Measurements from ENCODE around the gene FGF11.

FGF11 gene

DNA sequence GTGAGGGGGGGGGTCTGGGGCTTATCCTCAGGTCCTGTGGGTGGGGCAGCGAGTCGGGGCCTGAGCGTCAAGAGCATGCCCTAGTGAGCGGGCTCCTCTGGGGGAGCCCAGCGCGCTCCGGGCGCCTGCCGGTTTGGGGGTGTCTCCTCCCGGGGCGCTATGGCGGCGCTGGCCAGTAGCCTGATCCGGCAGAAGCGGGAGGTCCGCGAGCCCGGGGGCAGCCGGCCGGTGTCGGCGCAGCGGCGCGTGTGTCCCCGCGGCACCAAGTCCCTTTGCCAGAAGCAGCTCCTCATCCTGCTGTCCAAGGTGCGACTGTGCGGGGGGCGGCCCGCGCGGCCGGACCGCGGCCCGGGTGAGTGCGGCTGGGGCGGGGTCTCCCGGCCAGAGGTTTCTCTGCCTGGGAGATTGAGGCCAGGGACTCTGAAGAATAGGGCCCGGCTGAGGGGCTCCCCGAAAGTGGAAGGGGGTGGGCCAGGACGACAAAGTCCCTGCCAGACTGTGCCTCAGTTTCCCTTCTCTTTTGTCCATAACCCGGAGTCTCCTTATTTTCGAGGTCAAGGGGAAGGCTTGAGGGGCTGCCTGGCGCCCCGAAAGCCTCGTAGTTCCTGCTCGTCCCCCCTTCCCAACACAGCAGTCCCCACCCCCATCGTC, at the start of gene FGF11:
TSS of gene FGF11 (plus strand) at position 51 of the 651 bp plus-strand sequence. CDS start at position 160, 109 bp downstream.
- DNase-seq = no peak

DNA sequence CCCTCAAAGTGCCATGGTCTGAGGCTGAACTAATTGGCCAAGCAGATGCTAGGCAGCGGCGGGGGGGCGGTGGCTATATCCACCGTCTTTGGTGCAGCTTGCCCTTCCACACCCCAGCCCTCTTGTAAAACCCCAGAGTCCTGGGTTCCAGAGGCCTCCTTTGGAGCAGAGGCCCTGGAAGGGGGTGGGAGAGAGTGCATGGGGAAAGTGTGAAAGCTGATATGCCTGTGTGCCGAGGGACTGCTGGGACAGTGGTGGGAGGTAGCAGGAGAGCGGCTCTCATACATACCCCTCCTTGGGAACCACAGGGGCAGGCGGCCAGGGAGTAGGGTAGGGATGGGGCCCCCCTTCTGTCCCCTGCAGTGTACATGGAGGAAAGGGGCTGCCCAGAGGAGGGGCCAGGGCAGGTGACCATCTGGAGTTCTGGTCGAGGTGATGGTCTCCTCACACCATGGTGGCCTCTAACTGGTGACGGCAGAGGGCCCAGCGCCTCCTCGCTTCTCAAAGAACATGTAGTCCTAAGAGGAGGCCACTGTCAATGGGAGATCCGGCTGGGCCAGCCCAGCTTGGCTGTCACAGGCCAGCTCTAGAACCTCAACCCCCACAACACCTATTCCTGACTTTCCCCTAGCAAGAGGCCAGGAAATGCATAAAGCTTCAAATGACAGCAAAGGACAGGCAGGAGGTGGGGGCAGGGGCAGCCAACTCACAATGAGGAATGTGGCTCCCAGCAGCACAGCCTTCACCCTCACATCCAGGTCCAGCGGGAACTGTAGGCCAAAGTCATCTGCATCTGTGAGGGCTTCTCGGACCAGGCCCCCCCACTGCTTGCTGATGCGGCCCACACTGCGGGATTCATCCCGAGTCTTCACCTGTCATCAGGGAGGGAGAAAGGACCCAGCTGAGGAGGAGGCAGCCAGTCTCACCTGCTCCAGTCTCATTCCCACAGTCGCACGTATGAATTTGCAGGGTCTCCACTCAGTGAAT, 49.1 kb upstream of the FGF11 start:
- DNase-seq = no peak

GRCh38 chr17:7391307-7391706, 48.0 kb upstream of the FGF11 start:
- no peak for DNase-seq

- no peak for DNase-seq
Measured at GRCh38 chr17:7392696-7393612, 46.4 kb upstream of the FGF11 start.

DNA sequence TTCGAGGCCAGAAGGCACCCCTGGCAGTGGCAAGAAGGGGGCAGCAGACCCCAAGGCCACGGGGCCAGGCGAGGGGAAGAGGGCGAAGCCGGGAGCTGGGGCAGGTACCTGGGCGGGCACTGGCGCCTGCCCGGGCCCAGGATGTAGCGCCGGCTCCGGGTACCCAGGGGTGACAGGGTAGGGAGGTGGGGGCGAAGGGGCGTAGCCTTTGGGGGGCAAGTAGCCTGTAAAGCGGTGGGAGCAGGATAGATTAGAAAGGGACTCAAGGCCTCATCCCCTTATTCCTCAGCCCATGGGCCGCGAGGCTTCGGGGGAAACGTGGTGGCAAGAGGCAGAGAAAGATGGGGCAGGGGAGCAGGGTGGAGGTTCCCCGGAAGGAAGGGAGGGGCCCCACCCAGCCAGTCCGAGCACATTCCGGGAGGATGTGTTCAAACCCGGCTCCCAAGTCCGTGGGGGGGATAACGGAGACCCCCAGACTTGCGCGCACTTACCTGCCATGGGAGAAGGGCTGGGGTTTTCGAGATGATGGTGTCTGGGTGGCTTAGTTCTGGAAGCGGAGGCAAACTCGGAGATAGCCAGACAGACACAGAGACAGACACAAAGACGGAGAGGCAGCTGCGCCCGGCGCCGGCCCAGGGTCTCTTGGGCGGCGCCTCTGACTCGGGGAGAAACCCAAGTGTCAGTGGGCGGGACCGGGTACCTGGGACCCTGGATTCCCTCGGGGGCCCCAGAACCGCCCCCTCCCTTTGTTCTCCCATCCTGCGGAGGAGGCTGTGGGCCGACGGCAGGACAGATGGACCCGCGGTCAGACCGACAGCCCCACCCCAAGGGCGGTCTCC, 45.5 kb upstream of the FGF11 start:
- DNase-seq = no peak

GRCh38 chr17:7394452-7395191, 44.7 kb upstream of the FGF11 start, which contains the start of gene PLSCR3:
Gene PLSCR3, minus strand, starts transcription at chr17:7394525. Its CDS starts 415 bp downstream, at chr17:7394110.
- peak; percentile 47 for DNase-seq

GRCh38 chr17:7396147-7396546, 43.2 kb upstream of the FGF11 start:
- no peak for DNase-seq

DNA sequence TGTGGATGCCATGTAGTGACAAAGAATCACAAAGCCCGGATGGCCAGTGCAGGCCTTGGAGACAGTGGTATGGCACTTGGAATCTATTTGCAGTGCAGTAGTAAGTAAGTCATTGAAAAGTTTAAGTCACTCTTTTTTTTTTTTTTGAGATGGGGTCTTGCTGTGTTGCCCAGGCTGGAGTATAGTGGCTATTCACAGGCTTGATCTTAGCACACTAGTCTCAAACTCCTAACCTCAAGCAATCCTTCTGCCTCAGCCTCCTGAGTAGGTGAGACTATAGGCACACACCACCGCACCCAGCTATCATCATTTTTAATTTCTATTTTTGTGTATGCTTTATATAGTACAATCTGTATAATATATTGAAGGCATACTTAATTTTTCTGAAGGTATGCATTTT, 40.7 kb upstream of the FGF11 start:
- no peak for DNase-seq

- no peak for DNase-seq
Measured at GRCh38 chr17:7403043-7403726, 36.1 kb upstream of the FGF11 start.

DNA sequence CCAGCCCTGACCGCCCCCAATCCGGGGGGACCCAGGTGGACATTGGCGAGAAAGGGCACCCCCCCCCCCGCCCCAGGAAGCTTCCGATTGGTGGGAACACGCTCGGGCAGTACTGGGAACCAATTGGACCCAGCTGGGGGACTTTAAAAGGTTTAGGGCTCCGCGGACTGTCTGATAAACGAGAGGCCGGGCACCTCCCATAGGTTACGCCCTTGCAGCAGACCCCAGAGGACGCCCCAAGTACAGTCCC, 35.7 kb upstream of the FGF11 start:
- DNase-seq = no peak

DNA sequence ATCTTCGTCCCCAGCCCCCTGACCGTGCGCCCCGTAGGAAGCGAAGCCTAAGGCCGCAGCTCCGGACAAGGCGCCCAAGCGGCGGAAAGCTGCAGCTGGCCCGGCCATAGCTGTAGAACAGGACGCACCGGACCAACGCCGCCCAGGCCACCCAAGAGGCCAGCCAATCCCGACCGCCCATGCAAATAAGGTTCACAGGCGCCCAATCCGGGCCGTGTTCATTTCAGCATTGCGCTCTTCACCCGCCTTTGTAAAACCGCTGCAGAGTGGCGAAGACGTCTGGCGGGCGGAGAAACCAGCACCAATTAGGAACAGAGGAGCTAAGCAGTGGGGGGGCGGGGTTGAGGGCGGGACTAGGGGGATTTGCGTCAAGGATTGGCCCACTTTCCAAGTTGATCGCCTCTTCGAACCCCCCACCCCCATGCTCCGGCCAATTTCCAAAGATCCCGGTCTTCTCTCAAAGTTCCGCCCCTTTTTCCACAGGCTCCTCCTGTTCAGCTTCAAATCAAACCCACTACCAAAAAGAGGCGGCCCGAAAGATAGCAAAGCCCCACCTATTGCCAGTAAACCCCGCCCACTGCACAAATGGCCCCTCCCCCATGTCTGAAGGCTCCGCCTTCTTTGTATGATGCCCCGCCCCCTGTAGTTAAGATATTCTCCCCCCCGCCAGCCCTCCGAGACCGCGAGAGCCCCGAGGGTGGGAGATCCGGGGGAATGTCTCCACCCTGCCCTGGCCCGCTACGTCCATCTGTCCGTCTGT, 35.2 kb upstream of the FGF11 start, which contains the start of gene TMEM256:
TSS of gene TMEM256 (minus strand) at position 121 of the 760 bp plus-strand sequence. CDS start at position 108, 13 bp downstream.
- peak; percentile 81 for DNase-seq

- DNase-seq = no peak
Measured at GRCh38 chr17:7404737-7405349, 34.5 kb upstream of the FGF11 start.

DNA sequence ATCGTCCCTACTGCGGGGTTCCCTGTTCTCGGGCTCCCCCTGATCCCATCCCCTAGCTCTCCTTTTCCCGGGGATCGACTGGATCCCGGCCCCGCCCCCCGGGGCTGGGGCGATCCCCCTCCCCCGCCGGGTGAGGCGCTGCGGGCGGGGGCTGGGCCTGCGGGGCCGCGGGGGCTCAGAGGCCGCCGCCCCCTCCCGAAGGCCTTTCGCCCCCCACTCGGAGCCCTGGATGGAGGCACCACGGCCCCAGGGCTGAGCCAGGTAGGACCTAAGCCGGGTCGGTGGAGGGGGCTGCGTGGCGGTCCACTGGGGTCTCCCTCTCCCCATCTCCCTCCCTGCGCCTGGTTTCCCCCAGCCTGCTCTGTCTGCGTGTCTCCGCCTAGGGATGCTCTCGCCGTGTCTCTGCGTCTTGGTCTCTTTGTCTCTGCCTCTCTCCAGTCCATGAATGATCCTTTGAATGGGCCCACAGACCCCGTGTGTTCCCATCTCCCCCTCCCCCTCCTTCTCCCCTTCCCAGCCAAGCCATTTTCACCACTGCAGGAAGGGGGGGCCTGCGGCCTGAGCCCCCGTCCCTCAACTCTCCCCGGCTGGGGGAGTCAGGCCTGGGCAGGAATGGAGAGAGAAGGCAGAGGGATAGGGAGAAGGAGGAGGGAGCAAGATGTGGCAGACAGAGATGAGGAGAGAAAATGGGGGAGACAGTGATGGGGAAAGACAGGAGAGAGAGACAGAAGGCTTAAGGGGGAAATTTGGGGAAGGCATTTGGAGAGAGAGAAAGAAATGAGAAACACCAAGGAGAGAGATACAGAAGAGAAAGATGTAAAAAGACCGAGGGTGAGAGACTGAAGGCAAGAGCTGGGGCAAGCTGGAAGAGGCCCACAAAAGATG, 33.7 kb upstream of the FGF11 start:
- DNase-seq = no peak

DNA sequence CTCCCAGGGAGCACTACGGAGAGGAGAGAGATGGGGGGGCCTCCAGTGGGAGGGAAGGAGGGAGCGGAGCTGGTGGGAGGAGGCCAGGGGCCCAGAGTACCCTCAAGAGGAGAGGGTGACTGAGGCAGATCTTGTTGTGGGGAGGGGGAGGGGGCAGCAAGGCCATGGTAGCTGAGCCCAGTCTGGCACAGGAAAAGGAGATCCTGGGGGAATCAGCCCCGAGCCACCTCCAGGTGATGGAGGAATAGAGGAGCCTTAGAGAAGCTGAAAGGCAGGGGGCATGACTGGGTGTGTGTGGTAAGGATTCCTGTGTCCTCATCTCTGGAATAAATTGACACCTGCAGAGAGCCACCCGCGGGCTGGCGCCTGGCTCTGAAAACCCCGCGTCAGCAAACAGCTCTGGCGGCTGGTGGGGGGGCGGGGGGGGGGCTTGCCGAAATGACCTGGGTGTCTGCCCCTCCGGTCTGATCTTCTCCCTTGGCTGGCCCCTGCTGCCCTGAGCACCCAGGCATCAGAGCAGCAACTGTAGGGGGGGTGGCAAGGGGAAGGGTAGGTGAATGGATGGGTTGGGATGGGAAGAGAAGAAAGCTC, 33.0 kb upstream of the FGF11 start:
- no peak for DNase-seq

DNA sequence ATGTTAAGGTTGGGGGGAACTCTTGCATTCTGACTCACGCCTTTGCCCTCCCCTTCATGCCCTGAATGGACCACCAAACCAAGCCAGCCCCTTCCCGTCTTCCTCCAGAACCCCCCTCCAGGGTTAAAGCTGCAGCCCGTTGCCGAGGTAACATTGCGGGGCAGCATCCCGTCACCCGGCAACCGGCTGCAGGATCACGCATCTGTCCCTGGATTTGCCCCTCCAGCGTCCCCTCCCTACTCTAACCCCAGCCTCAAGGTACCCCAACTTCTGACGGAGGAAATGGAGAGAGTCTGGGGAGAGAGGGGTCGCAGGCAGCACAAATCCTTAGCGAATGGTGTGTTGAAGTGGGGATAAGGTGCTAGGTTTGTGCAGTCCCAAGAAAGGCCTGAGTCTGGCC, 32.2 kb upstream of the FGF11 start:
- no peak for DNase-seq

DNA sequence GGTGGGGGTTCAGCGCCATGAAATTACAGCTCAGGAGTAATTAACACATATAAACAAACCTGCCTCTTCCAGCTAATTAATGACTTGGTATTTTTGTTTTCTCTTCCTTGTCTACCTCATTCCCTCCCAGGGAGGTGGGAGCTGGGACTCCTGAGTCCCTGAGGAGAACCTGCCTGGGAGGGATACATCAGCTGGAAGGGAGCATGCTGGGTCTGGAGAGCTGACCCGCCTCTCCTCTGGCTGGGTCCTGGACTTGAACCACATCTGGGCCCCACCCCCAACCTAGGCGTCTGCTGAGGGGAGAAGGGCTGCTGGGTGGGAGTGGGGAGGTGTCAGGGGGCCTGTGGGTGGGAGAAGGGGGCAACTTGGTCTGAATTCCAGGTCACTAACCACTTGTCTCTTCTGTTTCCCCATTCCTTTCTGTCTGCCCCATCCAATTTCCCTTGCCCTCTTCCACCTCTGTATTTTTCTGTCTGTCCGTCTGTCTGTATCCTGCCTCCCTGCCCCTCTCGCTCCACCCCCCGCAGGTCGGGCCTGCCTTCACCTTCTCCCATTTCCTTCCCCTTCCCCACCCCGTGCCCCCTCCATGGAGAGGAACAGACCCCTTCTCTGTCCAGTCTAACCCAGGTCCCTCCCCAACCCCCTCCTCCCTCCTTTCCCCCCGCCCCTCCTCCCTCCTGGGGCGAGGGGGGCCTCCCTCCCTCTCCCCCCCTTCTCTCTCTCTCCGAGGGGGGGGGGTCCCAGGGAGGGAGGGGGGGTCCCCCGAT, 31.6 kb upstream of the FGF11 start, which contains the start of gene NLGN2:
TSS of gene NLGN2 (plus strand) at position 361 of the 767 bp plus-strand sequence. CDS start 411 bp downstream, outside the sequence.
- no peak for DNase-seq

GRCh38 chr17:7408252-7408727, 31.0 kb upstream of the FGF11 start:
- DNase-seq = no peak

Data from NK-92 treated with Interleukin-12 subunit alpha and Interleukin-12 subunit beta, amount 100 ng/mL, for 24 hours (cell line).